ENCODE measurements around the gene TCERG1L. TPM values are rescaled to one million over a fixed set of nuclear protein-coding genes. Genes with fewer than 3 reads are reported as not detected.

Gene TCERG1L
- total and polyA plus RNA-seq, 9 of the 15 experiments (the other 6 are each of a cell fraction or from before 2014, with no cell fraction given): not detected

GRCh38 chr10:131047501-131047900, 264.0 kb downstream of the TCERG1L start:
- BruUV-seq (replicated peaks): no TSS peak
- POLR2A ChIA-PET: no interaction called here
- in situ Hi-C loops (cut with MboI) (no loop called here), intact Hi-C loops (cut with micrococcal nuclease) (no loop called here)
- DNase-seq (ENCODE audit: extremely low read depth in 1 of 4, low spot score in 3 of 4): no peak
- FAIRE-seq: no peak
- Histone ChIP-seq H3K27ac (ENCODE audit: extremely low read depth, low read depth, low read length) (no peak overlapping the region), H3K27me3 (ENCODE audit: control insufficient read depth in 2 of 2, insufficient read depth in 2 of 2, low read length in 2 of 2) (no peaks in the 10 kb centered on the region), H3K36me3 (ENCODE audit: control insufficient read depth, insufficient read depth, low read length) (no peaks in the 10 kb centered on the region), H3K9ac (ENCODE audit: insufficient read depth in 1 of 2, low read depth in 2 of 2, low read length in 2 of 2) (no peak overlapping the region), H3K9me1 (ENCODE audit: control insufficient read depth, insufficient read depth, low read length) (no peaks in the 10 kb centered on the region), H3K4me2 (ENCODE audit: insufficient read depth, low read length) (no peak overlapping the region), H3K4me3 (no peak overlapping the region), H3K9me3 (replicated peaks; ENCODE audit: control insufficient read depth, insufficient read depth, low read depth, low read length) (no peaks in the 10 kb centered on the region), H3K79me2 (ENCODE audit: control insufficient read depth, insufficient read depth, low read length) (no peaks in the 10 kb centered on the region), H3K4me1 (replicated peaks in 1 of 2; ENCODE audit: control insufficient read depth in 2 of 2, insufficient read depth in 2 of 2, low read length in 2 of 2) (no peaks in the 10 kb centered on the region), H2AFZ (ENCODE audit: low read depth, low read length) (no peak overlapping the region), H4K20me1 (replicated peaks; ENCODE audit: control insufficient read depth, insufficient read depth, low read length) (no peaks in the 10 kb centered on the region)
- WGBS (ENCODE audit: insufficient coverage, low coverage, missing lambda C conversion rate): 0% methylated on average over 3 of the region's 5 CpGs
- TF ChIP-seq MLX (CRISPR knock-in tag; conservative IDR thresholded peaks at IDR 0.05) (no peak), ZNF696 (CRISPR knock-in tag; conservative IDR thresholded peaks at IDR 0.05) (no peak), ZNF695 (CRISPR knock-in tag; IDR thresholded peaks at IDR 0.05) (no peak), ZNF407 (IDR thresholded peaks at IDR 0.05; ENCODE audit: low read depth) (no peak), AFF1 (IDR thresholded peaks at IDR 0.05; ENCODE audit: low read depth in 1 of 2, partially characterized antibody in 2 of 2) (no peak), PREB (CRISPR knock-in tag; IDR thresholded peaks at IDR 0.05) (no peak)
- CTCF ChIA-PET (ENCODE audit: low intra/inter-chr PET ratio): no interaction called here
- ATAC-seq: no peak
